GM03348 (cell line): ENCODE data around the gene MBOAT7.
"Not testable (repeated sequence)": the region's sequence is repeated elsewhere in the genome, so short reads cannot be mapped to it uniquely, and the experiment has no call there.

Experiments used
- DNase-seq: peaks from one replicate; pipeline ENCODE4 v3.0.0; 2012; ENCODE audit warnings: low spot score

The MBOAT7 gene

DNA sequence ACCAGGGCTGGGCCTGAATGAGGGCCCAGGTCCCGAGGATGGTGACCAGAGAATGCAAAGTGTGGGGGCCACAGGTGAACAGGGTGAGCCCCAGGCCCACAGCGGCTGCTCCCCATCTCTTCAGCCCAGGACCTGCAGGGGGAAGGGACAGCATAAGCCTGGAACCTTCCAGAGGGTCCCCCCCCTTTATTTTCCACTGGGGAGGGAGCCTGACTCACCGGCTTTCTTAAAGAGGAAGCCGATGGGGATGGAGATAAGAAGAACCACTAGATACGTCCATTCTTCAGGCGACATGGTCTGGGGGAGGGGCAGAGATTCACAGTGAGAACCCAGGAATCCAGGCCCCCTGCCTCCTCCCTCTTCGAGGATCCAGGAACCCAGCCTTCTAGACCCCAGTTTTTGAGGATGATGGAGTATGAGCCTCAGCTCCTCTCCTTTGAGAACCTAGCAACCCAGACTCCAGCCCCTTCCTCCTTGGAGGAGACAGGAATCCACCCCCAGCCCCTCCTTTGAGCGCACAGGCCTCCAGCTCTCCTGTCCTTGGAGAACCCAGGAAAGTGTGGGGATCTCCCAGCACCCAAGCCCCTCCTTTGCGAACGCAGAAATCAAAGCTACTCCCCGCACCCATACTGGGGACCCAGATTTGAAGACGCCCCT lies 1.0 kb downstream of the MBOAT7 start:
- DNase-seq: peak; percentile 61

DNA sequence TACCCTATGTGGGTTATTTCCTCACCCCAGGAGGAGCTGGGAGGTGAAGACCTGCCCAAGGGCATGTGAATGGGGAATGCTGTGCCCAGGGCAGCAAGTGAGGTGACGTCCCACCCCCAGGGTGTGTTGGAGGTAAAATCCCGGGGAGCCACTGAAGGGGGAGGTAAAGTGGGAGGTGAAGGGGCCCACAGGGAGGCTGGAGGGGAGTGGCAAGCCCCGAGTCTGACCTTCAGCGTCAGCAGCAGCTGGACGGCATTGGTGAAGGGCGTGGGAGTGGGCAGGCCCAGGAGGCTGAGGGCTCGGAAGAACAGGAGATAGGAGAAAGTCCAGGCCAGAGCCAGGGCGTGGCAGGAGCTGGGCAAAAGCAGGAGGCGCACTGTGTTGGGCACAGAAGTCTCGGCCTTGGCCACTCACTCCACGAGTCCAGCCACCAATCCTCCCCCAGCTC lies 2.4 kb downstream of the MBOAT7 start:
- DNase-seq: no peak

DNA sequence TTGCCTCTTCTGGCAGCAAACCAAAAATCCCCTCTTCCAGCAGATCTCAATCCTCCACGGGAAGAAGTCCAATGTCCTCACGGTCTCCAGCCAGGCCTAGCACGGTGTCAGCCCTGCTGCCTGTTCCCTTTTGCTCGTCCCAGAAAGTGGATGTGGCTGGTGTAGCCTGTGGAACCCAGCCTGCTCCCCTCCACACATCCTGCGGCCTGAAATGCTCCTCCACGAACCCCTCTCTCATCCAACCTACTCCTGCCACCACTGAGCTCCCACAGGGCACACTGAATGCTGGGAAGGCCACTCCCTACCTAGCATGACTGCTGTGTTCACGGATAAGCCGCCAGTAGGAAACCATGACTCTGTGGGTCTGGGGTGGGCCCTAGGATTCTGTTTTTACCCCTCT lies 3.0 kb downstream of the MBOAT7 start:
- DNase-seq: no peak

DNA sequence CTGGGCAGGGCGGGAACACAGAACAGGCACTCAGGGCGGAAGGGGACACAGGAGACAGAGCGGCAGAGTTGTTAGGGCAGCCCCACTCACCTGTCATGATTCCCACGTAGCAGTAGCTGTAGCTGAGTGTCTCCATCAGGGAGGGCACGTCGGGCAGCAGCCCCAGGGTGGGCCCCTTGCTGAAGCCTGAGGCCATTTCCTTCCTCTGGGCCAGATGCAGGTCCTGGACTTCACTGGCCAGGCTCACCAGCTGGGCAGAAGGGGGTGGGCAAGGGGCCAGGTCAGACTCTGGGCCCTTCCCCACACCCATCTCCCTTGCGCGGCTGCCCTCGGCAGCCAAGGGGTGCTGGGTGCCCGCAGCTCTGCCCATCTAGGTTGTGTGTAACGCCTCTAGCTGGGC lies 5.9 kb downstream of the MBOAT7 start:
- DNase-seq: no peak

DNA sequence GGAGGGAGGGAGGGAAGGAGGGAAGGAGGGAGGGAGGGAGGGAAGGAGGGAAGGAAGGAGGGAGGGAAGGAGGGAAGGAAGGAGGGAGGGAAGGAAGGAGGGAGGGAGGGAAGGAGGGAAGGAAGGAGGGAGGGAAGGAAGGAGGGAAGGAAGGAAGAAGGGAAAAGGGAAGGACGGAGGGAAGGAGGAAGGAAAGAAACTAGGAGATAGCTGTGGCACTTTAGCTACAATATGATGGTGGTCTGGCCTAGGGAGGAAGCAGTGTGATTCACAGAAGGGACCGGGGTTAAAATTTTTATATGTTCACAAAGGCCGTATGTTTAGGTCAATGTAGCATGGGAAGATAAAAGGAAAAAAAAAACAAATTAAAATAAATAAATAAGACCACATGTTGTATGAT lies 7.5 kb downstream of the MBOAT7 start:
- DNase-seq: not testable (repeated sequence)

DNA sequence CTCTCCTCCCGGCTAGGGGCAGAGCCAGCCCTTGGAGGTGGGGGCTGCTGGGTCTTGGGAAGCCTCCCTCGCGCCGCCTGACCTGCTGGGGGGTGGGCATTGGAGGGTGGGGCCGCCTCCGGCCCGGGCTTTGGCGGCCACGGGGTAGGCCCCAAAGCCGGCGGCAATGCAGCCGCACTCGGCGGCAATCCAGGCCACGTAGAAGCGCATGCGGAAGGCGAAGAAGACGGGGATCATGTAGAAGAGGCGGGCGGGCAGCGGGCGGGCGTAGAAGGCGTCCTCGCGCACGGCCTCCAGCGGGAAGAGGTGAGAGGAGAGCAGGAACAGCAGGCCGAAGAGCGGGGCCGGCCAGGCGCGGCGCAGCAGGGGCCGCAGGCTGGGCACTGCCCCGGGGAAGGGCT lies 8.7 kb downstream of the MBOAT7 start:
- DNase-seq: no peak

DNA sequence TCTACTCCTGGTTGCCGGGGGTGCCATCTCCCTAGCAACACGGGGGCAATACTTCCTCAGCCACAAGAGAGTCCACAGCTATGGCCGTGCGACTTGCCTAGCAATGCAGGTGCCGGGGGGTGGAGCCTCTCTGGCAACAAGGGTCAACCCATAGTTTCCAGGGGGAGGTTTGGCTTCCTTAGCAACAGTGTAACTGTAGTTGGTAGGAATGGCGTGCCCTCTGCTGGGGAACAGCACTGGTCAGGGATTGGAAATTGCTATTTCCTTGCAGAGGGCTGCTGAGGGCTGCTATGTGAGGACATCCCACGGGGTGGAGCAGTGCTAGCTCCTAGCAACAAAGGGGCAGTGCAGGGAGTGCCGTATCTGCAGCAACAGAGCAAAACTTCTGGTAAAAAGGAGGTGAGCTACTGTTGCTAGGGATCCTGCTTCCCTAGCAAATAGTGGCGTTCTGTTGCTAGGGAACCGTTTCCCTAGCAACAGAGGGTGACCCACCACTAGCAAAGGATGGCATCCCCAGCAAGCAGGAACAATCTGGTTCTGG lies 9.4 kb downstream of the MBOAT7 start:
- no peak for DNase-seq

DNA sequence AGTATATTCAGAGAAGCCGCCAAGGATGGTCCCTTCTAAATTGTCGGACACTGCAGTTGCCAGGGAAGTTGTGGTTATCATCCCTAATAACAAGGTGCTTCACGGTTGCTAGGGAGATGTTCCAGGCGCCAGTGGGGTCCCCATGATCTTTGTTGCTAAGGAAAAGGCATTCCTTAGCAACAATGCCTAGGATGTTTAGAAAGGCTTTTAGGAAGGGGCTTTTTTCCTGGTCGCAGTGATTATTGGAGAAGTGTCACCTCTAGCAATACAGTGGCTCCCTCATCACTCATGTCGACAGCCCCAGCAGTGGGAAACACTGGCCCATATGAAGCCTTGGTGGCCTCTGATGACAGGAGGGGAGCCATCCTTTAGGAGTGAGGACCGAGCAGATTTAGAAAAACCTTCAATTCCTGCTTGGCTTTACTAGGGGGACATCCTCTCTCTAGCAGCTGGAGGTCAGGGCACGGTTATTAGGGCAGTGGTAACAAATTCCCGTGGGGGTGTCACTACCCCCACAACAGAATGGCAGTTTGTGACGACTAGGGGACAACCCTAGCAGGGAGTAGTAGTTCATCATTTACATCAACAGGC lies 10.0 kb downstream of the MBOAT7 start:
- no peak for DNase-seq

DNA sequence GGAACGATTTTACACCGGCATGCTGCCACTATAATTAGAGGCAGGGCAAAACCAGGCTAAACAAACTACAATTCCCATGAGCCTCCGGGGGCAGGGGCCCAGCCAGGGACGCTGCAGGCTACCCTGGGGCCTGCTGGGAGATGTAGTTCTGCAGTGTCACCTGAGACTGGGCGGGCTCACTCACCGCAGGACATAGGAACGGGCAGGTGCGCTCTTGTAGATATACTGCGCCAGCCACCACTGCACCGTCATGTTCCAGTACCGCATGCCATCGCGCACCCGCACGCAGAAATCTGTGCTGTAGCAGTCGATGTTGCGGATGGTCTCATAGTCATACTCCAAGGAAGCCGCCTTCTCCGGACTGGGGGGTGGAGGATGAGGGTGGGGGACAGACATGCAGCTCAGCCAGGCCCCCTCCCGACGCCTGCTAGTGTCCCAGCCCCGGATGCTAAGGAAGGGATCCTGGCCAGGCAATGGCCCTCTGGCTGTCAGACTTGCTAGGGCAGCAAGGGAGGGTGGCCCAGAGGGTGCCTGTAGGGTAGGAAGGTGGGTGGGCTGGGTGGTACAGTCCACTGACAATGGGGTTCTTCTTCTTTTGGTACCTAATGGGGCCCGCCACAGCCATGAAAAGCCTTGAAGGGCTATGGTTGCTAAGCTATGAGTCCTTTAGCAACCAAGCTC lies 10.7 kb downstream of the MBOAT7 start:
- DNase-seq: no peak

DNA sequence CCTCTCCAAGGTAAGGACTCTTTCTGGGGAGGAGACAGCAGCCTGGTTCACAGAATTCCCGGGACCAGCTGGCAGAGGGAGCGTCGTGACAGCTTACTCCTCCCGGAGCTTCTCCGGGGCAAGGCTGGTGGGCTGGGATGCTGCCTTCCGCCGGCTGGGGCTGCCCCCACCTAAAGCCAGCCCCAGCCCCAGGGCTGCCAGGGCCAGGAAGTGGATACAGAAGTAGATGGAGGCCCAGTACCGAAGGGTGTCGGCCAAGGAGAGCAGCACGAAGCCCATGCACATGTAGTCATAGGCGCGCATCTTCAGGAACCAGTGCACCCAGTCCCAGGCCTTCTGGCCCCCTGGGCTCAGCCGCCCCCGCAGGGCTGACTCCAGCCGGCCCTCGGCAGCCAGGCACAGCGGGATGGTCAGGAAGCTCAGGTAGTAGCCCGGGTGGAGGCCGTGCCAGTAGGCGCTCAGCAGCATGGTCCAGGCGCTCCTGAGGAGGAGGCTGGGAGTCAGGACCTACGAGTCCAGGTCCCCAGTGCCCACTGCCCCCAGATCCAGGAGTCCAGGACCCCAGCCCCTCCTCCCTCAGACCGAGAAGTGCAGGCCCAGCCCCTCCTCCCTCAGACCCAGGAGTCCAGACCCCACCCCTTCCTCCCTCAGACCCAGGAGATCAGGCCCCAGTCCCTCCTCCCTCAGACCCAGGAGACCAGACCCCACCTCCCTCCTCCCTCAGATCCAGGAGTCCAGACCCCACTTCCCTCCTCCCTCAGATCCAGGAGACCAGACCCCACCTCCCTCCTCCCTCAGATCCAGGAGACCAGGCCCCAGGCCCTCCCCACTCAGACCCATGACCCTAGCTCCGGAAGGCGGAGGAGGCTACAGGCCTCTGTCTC lies 15.2 kb downstream of the MBOAT7 start:
- DNase-seq: no peak

DNA sequence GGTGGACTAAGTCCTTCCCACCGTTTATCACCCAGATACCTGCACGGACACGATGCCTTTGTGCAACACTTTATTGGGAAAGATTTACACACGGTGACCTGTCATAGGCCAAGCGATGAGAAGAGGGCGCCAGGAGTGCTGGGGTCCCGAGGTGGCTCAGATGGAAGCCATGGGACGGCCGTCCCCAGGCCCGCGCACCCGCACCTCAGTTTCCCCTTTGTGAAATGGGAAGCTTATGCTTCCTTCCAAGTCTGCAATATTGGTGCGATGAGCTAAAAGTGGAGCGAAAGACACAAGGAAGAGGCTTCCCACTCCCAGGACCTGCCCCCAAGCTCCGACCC lies 16.1 kb downstream of the MBOAT7 start:
- no peak for DNase-seq

DNA sequence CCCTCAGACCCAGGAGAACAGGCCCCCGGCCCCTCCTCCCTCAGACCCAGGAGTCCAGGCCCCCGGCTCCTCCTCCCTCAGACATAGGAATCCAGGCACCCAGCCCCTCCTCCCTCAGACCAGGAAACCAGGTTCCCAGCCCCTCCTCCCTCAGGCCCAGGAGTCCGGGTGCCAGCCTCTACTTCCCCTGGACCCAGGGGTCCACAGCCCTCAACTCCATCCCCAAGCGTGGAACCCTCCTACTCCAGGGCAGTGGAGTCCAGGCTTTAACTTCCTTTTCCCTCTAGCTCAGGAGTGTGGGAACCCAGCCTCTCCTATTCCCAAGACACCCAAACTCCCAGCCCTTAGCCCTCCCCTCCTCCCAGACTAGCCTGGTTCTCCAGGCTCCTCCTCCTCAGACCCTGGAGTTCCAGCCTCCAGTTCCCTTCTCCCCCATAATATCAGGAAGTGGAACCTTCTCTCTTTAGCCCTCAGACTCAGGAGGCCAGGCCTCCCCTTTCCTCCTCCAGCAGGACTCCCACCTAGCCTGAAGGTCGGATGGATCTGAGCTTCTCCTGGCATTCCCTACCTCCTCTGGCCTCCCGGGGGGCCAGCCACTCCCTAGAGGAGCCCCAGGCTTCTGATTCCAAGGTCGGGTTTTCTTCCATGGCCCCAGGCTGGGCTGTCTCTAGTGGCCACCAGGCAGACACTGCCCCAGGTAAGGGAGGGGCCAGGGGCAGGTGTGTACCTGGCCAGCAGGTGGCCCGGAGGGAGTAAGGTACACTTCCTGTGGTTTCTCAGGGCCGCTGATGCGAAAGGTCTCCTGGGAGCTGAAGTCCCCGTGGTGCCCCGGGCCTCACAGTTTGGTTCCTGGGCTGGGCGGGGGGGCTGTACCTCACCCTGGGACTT lies 16.7 kb downstream of the MBOAT7 start, which contains the start of gene TMC4:
Gene TMC4 (minus strand): TSS at position 690 of the 888 bp plus-strand sequence. CDS start 43 bp downstream, at position 647.
- DNase-seq: peak; percentile 25

DNA sequence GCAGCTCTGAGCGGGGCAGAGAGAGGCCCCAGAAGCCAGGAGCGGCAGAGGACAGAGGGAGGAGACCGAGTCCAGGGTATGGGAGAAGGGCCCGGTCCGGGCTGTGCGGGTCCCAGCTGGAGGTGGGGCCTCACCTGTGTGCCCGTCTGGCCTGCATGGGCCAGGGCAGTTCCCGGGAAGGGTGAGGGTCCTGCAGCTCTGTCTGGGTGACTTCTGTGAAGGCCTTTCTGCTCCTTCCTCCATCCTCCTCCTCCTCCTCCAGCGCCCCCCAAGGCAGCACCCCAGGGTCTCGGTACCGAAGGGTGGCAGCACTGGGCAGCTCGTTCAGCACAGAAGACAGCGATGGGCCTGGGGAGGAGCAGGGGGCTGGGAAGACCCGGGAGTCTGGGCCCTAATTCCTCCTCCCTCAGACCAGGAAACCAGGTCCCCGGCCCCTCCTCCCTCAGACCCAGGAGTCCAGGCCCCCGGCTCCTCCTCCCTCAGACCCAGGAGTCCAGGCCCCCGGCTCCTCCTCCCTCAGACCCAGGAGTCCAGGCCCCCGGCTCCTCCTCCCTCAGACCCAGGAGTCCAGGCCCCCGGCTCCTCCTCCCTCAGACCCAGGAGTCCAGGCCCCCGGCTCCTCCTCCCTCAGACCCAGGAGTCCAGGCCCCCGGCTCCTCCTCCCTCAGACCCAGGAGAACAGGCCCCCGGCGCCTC lies 17.5 kb downstream of the MBOAT7 start:
- DNase-seq: not testable (repeated sequence)

DNA sequence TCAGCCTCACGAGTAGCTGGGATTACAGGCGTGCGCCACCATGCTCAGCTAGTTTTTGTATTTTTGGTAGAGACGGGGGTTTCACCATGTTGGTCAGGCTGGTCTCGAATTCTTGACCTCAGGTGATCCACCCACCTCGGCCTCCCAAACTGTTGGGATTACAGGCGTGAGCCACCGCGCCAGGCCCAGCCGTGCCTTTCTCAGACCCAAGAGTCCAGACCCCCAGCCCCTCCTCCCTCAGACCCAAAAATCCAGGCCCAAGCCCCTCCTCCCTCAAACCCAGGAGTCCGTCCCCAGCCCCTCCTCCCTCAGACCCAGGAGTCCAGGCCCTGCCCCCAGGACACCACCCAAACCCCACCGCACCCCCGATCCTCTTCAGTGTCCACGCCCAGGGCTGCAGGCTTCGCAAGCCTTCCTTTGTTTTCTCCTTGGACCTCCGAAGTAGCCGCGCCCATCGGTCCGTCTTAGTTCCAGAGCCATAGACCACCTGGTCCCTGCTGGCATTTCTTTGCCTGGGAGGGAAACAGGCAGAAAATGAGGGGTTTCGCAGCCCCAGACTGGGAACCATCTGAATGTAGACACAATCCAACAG lies 20.1 kb downstream of the MBOAT7 start:
- DNase-seq: no peak

DNA sequence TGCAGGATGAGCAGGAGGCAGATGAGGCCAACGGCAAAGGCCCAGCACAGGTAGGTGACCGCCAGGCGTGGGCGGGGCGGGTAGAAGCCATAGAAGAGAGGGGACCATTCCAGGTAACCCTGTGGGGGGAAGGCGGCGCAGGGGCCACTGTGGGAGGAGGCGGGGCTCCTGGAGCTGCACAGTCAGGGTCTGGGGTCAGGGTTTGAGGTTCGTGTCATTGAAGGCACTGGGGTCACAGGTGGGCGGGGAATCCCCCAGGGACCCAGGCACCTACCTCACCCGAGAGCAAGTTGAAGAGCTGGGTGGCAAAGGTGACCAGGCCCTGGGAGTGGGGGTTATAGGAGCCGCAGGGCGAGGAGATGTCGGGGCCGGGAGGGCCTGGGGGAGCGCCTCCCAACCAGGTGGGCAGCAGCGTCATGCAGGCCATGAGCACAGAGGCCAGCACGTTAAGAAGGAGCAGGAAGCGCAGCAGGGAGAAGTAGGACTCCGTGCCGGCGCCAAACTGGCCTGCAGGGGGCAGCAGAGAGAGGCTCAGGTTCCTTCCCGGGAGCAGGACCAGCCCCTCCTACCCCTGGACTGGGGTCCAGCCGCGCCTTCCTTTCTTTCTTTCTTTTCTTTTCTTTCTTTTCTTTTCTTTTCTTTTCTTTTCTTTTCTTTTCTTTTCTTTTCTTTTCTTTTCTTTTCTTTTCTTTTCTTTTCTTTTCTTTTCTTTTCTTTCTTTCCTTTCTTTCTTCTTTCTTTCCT lies 21.0 kb downstream of the MBOAT7 start:
- DNase-seq: peak; percentile 92

DNA sequence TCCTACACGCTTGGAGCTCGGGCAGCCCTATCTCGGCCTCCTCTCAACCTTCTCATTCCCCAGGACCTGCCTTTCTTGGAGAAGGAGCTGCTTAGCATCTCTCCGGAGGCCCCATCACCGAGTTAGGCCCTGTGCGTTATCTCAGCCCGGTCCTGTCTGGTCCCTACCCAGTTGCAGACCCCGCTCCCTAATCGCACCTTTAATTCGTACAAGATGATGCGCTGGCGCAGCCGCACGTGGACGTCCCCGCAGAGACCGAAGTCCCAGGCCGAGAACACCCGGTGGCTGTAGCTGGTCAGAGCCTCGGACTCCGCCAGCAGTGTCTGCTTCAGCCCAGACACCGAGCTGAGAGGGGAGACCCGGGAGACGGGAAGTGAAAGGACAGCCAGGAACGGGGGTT lies 24.2 kb downstream of the MBOAT7 start:
- DNase-seq: no peak

DNA sequence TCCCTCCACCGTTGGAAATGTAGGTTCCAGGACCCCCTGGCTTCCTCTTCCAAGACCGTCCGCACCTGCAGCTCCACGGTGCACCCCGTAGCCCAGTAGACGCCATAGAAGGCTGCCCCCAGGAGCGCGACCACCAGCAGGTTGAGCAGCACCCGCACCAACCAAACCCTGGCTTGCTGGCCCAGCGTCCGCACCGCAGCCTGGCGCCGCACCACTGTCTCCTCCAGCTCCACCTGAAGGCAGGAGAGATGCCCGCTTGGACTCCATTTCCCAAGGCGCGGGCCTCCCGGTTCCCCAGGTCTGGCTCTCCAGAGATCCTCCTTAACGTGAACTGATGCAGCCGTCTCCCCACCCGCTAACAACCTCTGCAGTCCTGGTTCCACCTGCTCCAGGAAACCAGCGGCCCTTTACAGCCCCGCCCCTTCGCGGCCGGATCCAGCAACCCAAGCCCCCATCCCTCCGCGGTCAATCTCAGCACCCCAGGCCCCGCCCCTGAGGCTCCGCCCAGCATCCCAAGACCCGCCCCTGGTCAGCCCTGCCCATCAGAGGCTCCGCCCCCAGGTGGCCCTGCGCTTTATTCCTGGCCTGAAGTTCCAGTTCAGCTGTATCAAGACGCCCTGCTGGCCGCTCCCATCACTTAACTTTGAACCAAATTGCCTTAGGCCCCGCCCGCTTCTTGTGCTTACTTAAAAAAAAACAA lies 24.9 kb downstream of the MBOAT7 start:
- peak; percentile 63 for DNase-seq

DNA sequence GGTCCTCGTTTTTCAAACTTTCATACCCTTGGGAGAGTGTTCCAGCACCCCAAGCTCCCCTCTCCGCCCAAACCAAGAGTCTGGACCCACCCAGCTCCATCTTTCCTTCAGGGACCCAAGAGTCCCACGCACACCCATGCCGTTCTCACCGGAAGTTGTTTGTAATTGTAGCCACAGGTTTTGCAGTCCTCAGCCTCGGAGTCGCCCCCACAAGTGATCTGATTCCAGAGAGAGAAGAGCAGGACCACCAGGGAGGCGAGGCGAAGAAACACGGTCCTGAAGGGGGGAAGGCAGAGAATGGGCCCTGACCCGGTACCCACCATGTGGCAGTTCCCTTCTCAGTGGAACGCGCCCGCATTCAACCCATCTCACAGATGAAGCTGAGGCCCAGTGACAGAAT lies 26.5 kb downstream of the MBOAT7 start:
- DNase-seq: no peak
